ENCODE measurements around the gene SDF2L1. TPM values are rescaled to one million over a fixed set of nuclear protein-coding genes. Genes with fewer than 3 reads are reported as not detected.

Gene SDF2L1
- total and polyA plus RNA-seq, 9 of the 15 experiments (the other 6 are each of a cell fraction or from before 2014, with no cell fraction given) = 15.1 to 989 (median 124) TPM

DNA sequence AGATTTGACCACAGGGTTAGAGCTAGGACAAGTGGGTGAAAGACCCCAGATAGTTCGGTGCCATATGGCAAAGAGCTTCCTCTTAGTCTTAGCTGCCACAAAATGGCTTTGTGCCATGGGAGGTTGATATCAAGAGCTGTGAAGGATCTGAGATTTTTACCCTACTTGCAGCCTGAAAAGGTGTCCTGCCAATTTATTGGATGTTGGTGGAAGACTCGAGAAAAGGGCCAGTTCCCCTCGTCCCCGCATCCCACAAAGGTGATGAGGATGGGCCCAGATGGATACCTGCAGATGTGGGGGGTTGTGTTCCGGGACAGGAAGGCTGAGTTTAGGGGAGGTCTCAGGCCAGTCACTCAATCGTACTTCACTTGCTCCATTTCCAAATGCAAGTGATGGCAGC lies 39.5 kb upstream of the SDF2L1 start (continued):
- TF ChIP-seq EP400 (IDR thresholded peaks at IDR 0.05) (no peak), RBFOX2 (IDR thresholded peaks at IDR 0.05; ENCODE audit: low read depth, low read length) (no peak), HIVEP1 (CRISPR knock-in tag; IDR thresholded peaks at IDR 0.05) (no peak), PHB (CRISPR knock-in tag; IDR thresholded peaks at IDR 0.05) (peak; percentile 87; the same call in 1 of the 2 replicates), EWSR1 (IDR thresholded peaks at IDR 0.05; ENCODE audit: borderline replicate concordance, low read depth, partially characterized antibody) (no peak), ZNF263 (CRISPR knock-in tag; IDR thresholded peaks at IDR 0.05; ENCODE audit: borderline replicate concordance) (no peak), SLC30A9 (CRISPR knock-in tag; IDR thresholded peaks at IDR 0.05) (no peak), SPI1 (IDR thresholded peaks at IDR 0.05; ENCODE audit: borderline replicate concordance, low read depth, low read length) (0 out of 2 replicates have a peak, but pooled peaks have one; percentile 1), IRF2 (CRISPR knock-in tag; IDR thresholded peaks at IDR 0.05) (peak; percentile 93), DACH1 (IDR thresholded peaks at IDR 0.05; ENCODE audit: partially characterized antibody) (no peak), BCL6 (CRISPR knock-in tag; IDR thresholded peaks at IDR 0.05) (no peak), RBM22 (IDR thresholded peaks at IDR 0.05; ENCODE audit: low read depth, low read length, poor library complexity, severe bottlenecking) (peak; percentile 27), ZNF766 (CRISPR knock-in tag; conservative IDR thresholded peaks at IDR 0.05) (no peak)
- TF ChIP-seq, protein P1, sequence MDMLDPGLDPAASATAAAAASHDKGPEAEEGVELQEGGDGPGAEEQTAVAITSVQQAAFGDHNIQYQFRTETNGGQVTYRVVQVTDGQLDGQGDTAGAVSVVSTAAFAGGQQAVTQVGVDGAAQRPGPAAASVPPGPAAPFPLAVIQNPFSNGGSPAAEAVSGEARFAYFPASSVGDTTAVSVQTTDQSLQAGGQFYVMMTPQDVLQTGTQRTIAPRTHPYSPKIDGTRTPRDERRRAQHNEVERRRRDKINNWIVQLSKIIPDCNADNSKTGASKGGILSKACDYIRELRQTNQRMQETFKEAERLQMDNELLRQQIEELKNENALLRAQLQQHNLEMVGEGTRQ (CRISPR knock-in tag; IDR thresholded peaks at IDR 0.05) = peak; percentile 16; the same call in 1 of the 2 replicates
- TF ChIP-seq, protein P2, sequence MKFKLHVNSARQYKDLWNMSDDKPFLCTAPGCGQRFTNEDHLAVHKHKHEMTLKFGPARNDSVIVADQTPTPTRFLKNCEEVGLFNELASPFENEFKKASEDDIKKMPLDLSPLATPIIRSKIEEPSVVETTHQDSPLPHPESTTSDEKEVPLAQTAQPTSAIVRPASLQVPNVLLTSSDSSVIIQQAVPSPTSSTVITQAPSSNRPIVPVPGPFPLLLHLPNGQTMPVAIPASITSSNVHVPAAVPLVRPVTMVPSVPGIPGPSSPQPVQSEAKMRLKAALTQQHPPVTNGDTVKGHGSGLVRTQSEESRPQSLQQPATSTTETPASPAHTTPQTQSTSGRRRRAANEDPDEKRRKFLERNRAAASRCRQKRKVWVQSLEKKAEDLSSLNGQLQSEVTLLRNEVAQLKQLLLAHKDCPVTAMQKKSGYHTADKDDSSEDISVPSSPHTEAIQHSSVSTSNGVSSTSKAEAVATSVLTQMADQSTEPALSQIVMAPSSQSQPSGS (CRISPR knock-in tag; IDR thresholded peaks at IDR 0.05) = 0 out of 2 replicates have a peak, but pooled peaks have one; percentile 63
- TF ChIP-seq, protein P3, sequence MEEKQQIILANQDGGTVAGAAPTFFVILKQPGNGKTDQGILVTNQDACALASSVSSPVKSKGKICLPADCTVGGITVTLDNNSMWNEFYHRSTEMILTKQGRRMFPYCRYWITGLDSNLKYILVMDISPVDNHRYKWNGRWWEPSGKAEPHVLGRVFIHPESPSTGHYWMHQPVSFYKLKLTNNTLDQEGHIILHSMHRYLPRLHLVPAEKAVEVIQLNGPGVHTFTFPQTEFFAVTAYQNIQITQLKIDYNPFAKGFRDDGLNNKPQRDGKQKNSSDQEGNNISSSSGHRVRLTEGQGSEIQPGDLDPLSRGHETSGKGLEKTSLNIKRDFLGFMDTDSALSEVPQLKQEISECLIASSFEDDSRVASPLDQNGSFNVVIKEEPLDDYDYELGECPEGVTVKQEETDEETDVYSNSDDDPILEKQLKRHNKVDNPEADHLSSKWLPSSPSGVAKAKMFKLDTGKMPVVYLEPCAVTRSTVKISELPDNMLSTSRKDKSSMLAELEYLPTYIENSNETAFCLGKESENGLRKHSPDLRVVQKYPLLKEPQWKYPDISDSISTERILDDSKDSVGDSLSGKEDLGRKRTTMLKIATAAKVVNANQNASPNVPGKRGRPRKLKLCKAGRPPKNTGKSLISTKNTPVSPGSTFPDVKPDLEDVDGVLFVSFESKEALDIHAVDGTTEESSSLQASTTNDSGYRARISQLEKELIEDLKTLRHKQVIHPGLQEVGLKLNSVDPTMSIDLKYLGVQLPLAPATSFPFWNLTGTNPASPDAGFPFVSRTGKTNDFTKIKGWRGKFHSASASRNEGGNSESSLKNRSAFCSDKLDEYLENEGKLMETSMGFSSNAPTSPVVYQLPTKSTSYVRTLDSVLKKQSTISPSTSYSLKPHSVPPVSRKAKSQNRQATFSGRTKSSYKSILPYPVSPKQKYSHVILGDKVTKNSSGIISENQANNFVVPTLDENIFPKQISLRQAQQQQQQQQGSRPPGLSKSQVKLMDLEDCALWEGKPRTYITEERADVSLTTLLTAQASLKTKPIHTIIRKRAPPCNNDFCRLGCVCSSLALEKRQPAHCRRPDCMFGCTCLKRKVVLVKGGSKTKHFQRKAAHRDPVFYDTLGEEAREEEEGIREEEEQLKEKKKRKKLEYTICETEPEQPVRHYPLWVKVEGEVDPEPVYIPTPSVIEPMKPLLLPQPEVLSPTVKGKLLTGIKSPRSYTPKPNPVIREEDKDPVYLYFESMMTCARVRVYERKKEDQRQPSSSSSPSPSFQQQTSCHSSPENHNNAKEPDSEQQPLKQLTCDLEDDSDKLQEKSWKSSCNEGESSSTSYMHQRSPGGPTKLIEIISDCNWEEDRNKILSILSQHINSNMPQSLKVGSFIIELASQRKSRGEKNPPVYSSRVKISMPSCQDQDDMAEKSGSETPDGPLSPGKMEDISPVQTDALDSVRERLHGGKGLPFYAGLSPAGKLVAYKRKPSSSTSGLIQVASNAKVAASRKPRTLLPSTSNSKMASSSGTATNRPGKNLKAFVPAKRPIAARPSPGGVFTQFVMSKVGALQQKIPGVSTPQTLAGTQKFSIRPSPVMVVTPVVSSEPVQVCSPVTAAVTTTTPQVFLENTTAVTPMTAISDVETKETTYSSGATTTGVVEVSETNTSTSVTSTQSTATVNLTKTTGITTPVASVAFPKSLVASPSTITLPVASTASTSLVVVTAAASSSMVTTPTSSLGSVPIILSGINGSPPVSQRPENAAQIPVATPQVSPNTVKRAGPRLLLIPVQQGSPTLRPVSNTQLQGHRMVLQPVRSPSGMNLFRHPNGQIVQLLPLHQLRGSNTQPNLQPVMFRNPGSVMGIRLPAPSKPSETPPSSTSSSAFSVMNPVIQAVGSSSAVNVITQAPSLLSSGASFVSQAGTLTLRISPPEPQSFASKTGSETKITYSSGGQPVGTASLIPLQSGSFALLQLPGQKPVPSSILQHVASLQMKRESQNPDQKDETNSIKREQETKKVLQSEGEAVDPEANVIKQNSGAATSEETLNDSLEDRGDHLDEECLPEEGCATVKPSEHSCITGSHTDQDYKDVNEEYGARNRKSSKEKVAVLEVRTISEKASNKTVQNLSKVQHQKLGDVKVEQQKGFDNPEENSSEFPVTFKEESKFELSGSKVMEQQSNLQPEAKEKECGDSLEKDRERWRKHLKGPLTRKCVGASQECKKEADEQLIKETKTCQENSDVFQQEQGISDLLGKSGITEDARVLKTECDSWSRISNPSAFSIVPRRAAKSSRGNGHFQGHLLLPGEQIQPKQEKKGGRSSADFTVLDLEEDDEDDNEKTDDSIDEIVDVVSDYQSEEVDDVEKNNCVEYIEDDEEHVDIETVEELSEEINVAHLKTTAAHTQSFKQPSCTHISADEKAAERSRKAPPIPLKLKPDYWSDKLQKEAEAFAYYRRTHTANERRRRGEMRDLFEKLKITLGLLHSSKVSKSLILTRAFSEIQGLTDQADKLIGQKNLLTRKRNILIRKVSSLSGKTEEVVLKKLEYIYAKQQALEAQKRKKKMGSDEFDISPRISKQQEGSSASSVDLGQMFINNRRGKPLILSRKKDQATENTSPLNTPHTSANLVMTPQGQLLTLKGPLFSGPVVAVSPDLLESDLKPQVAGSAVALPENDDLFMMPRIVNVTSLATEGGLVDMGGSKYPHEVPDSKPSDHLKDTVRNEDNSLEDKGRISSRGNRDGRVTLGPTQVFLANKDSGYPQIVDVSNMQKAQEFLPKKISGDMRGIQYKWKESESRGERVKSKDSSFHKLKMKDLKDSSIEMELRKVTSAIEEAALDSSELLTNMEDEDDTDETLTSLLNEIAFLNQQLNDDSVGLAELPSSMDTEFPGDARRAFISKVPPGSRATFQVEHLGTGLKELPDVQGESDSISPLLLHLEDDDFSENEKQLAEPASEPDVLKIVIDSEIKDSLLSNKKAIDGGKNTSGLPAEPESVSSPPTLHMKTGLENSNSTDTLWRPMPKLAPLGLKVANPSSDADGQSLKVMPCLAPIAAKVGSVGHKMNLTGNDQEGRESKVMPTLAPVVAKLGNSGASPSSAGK (IDR thresholded peaks at IDR 0.05) = no peak
